GM23338 (cell line): ENCODE measurements around the gene GIPC1. TPM values are rescaled to one million over a fixed set of nuclear protein-coding genes. Genes with fewer than 3 reads are reported as not detected.

Source experiments
- ATAC-seq: fragments of 200-7000 bp; cut with Tn5 transposase; 3 replicates; pipeline ENCODE4 v1.9.1; 2020
- DNase-seq: peaks from one replicate; pipeline ENCODE4 v3.0.0-alpha.2; 2015; ENCODE audit warnings: low spot score
- H2AFZ ChIP-seq: fragments of 200-600 bp; sonication (generic); 2 replicates; pipeline ENCODE4 v1.8.0; 2016; ENCODE audit warnings: antibody characterized with exemption, mild to moderate bottlenecking, moderate library complexity
- H3F3A ChIP-seq: fragments of 200-600 bp; sonication (generic); replicated peaks from 2 replicates; pipeline ENCODE4 v1.8.0; 2017; ENCODE audit warnings: antibody characterized with exemption, mixed run types, low read depth
- H3K27ac ChIP-seq: fragments of 200-600 bp; sonication (generic); 2 replicates; pipeline ENCODE4 v1.6.1; 2016; ENCODE audit warnings: low read depth
- H3K27me3 ChIP-seq: fragments of 200-600 bp; sonication (generic); 2 replicates; pipeline ENCODE4 v1.8.0; 2016; ENCODE audit warnings: mild to moderate bottlenecking, mixed run types, moderate library complexity; ENCODE audit not compliant: insufficient read depth
- H3K36me3 ChIP-seq: fragments of 200-600 bp; sonication (generic); 2 replicates; pipeline ENCODE4 v1.8.0; 2016; ENCODE audit warnings: mild to moderate bottlenecking; ENCODE audit not compliant: insufficient read depth
- H3K4me1 ChIP-seq: fragments of 200-600 bp; sonication (generic); 2 replicates; pipeline ENCODE4 v1.8.0; 2016; ENCODE audit warnings: mild to moderate bottlenecking, moderate library complexity; ENCODE audit not compliant: insufficient read depth
- H3K4me2 ChIP-seq: fragments of 200-600 bp; sonication (generic); 2 replicates; pipeline ENCODE4 v1.7.1; 2017; ENCODE audit warnings: mixed run types
- H3K4me3 ChIP-seq: fragments of 200-600 bp; sonication (generic); 2 replicates; pipeline ENCODE4 v1.6.1; 2016; ENCODE audit warnings: mixed run types
- H3K79me2 ChIP-seq: fragments of 200-600 bp; sonication (generic); replicated peaks from 2 replicates; pipeline ENCODE4 v1.8.0; 2017; ENCODE audit warnings: mild to moderate bottlenecking; ENCODE audit not compliant: insufficient read depth
- H3K9me2 ChIP-seq: fragments of 200-600 bp; sonication (generic); 2 replicates; pipeline ENCODE4 v1.8.0; 2017; ENCODE audit not compliant: insufficient read depth
- H4K20me1 ChIP-seq: fragments of 200-600 bp; sonication (generic); replicated peaks from 2 replicates; pipeline ENCODE4 v1.8.0; 2017; ENCODE audit warnings: mild to moderate bottlenecking; ENCODE audit not compliant: insufficient read depth
- H3K27ac Mint-ChIP-seq: 2 replicates; pipeline ENCODE4 v1.8.0; 2020; ENCODE audit warnings: inconsistent platforms, mild to moderate bottlenecking, moderate library complexity, mixed read lengths
- H3K27me3 Mint-ChIP-seq: 3 replicates; pipeline ENCODE4 v1.8.0; 2022; ENCODE audit warnings: low read depth, mild to moderate bottlenecking, moderate library complexity, mixed read lengths, inconsistent platforms; ENCODE audit not compliant: insufficient read depth, poor library complexity
- H3K36me3 Mint-ChIP-seq: 3 replicates; pipeline ENCODE4 v1.8.0; 2021; ENCODE audit warnings: low read depth, mild to moderate bottlenecking, inconsistent platforms, moderate library complexity, mixed read lengths
- H3K4me1 Mint-ChIP-seq: 3 replicates; pipeline ENCODE4 v1.8.0; 2020; ENCODE audit warnings: mild to moderate bottlenecking, inconsistent platforms, mixed read lengths
- H3K4me3 Mint-ChIP-seq: 3 replicates; pipeline ENCODE4 v1.8.0; 2021; ENCODE audit warnings: moderate library complexity, mild to moderate bottlenecking, inconsistent platforms, mixed read lengths
- H3K9me3 Mint-ChIP-seq: 3 replicates; pipeline ENCODE4 v1.8.0; 2020; ENCODE audit warnings: moderate library complexity, mild to moderate bottlenecking, inconsistent platforms, mixed read lengths
- EZH2 ChIP-seq: fragments of 200-600 bp; sonication (generic); IDR thresholded peaks from one replicate; pipeline ENCODE4 v1.8.0; 2017; ENCODE audit warnings: antibody characterized with exemption, mild to moderate bottlenecking, low read depth; ENCODE audit not compliant: unreplicated experiment
- EZH2phosphoT487 ChIP-seq: fragments of 200-600 bp; sonication (generic); IDR thresholded peaks from one replicate; pipeline ENCODE4 v1.8.1; 2018; ENCODE audit warnings: antibody characterized with exemption; ENCODE audit not compliant: unreplicated experiment
- JUNB ChIP-seq: IDR thresholded peaks from one replicate; pipeline ENCODE4 v1.6.1; 2016; ENCODE audit warnings: antibody characterized with exemption; ENCODE audit not compliant: unreplicated experiment
- POLR2AphosphoS5 ChIP-seq: IDR thresholded peaks from 2 replicates; pipeline ENCODE4 v1.6.1; 2016; ENCODE audit warnings: antibody characterized with exemption, low read depth
- STAT1 ChIP-seq: IDR thresholded peaks from one replicate; pipeline ENCODE4 v1.6.1; 2016; ENCODE audit warnings: antibody characterized with exemption; ENCODE audit not compliant: unreplicated experiment
- ZNF331 ChIP-seq: fragments of 250-450 bp; sonication (Bioruptor Pico); IDR thresholded peaks from 2 replicates; pipeline ENCODE4 v1.5.0; 2020; ENCODE audit warnings: low read depth, mild to moderate bottlenecking, moderate library complexity
- polyA plus RNA-seq: library from polyadenylated mRNA; unstranded; fragments of >200 nt; fragmentation: Nextera tagmentation; extraction: Ambion mirVana; gene quantifications from 2 replicates; pipeline ENCODE4 v1.2.1, GENCODE V29; 2016
- total RNA-seq: library from RNA; depleted of rRNA; stranded (reverse); fragments of >200 nt; shearing (Covaris generic); gene quantifications from 2 replicates; pipeline ENCODE4 v1.2.3, GENCODE V29; 2014
- TF ChIP-seq, protein P1 (sequence below), 2 experiments: fragments of 200-600 bp in 1 of 2; sonication (generic) in 1 of 2; conservative IDR thresholded peaks; 2 replicates each; pipeline versions ENCODE4 v1.5.1 to v1.6.1; 2016 to 2017; ENCODE audit warnings: antibody characterized with exemption in 2 of 2, low read depth in 2 of 2, mild to moderate bottlenecking in 2 of 2, moderate library complexity in 1 of 2
- TF ChIP-seq, protein P2 (sequence below): IDR thresholded peaks from one replicate; pipeline ENCODE4 v1.6.1; 2018; ENCODE audit warnings: antibody characterized with exemption; ENCODE audit not compliant: unreplicated experiment
- TF ChIP-seq, protein P3 (sequence below): fragments of 250-450 bp; sonication (Bioruptor Pico); IDR thresholded peaks from 2 replicates; pipeline ENCODE4 v1.5.0; 2020; ENCODE audit warnings: mild to moderate bottlenecking, moderate library complexity

The GIPC1 gene
- total and polyA plus RNA-seq, 2 experiments from 2014 or later: 51.6 to 106 TPM

DNA sequence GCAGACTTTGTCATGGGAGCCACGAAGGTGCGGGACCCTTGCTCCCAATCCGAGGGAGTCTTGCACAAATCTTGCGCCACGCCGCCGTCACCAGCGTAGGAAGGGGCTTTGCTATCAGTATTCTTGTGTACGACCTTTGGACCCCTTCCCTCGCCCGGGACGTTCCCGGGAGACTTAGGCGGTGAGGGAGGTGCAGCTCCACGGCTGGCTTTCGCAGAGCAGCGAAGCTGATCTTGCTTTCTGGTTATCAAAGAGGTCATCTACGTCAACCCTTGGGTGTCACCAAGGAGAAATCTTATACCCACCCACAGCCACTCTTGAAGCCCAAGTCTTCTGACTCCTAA is 34.0 kb upstream of the GIPC1 start (continued):
- TF ChIP-seq, protein P1, sequence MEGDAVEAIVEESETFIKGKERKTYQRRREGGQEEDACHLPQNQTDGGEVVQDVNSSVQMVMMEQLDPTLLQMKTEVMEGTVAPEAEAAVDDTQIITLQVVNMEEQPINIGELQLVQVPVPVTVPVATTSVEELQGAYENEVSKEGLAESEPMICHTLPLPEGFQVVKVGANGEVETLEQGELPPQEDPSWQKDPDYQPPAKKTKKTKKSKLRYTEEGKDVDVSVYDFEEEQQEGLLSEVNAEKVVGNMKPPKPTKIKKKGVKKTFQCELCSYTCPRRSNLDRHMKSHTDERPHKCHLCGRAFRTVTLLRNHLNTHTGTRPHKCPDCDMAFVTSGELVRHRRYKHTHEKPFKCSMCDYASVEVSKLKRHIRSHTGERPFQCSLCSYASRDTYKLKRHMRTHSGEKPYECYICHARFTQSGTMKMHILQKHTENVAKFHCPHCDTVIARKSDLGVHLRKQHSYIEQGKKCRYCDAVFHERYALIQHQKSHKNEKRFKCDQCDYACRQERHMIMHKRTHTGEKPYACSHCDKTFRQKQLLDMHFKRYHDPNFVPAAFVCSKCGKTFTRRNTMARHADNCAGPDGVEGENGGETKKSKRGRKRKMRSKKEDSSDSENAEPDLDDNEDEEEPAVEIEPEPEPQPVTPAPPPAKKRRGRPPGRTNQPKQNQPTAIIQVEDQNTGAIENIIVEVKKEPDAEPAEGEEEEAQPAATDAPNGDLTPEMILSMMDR (conservative IDR thresholded peaks at IDR 0.05; ENCODE audit: low read depth in 2 of 2): no peak
- TF ChIP-seq STAT1: no peak
- no peak for TF ChIP-seq POLR2AphosphoS5

DNA sequence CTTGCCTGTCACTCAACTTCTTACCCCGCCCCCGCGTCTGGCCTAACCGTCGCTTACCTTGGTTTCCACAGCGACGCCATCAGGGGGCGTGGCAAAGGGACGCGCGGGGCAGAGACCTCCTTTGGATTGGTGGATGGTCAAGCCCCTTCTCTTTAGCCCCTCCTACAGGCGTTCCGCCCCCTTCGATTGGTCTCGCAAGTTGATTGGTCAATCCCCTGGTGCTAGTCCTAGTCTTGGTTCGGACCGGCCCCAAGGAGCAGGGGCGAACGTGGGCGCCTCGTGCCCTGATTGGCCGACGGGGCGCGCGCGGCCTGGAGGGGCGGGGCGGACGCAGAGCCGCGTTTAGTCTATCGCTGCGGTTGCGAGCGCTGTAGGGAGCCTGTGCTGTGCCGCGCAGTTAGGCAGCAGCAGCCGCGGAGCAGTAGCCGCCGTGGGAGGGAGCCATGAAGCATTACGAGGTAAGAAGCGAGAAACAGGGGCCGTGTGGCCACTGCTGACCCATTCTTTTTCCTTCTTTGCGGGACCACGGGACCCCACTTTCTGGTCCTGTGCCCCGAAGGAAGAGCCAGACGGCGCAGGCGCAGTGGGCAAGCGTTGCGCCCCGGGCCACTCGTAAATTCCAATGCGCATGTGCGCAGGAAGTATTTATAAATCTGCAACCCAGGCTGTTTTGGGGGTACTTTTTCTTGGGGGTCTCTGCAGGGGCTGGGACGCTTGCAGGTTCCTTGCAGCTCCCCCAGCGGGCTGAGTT is 33.5 kb upstream of the GIPC1 start, which contains the start of gene TECR:
TSS of gene TECR (plus strand) at position 341 of the 751 bp plus-strand sequence. CDS start at position 444, 103 bp downstream.
- Mint-ChIP-seq H3K36me3 (peaks cover 4% of the 10 kb centered on the region; the same call in 1 of the 3 replicates), H3K4me3 (peak within 1 kb of the TSS; percentile 92)
- peak within 1 kb of the TSS; percentile 88 for H3K4me2 ChIP-seq

More for the DNA sequence above, 33.5 kb upstream of the GIPC1 start, which contains the start of gene TECR:
- H3K79me2 ChIP-seq: peaks cover 47% of the 10 kb centered on the region
- ATAC-seq: peak; percentile 97
- H2AFZ ChIP-seq: peak within 1 kb of the TSS; percentile 82; the same call in 1 of the 2 replicates
- peaks cover 21% of the 10 kb centered on the region for H3K27me3 Mint-ChIP-seq
- no peaks in the 10 kb centered on the region for H3K27me3 ChIP-seq
- peak within 1 kb of the TSS; percentile 96 for H3K27ac Mint-ChIP-seq
- TF ChIP-seq, protein P2, sequence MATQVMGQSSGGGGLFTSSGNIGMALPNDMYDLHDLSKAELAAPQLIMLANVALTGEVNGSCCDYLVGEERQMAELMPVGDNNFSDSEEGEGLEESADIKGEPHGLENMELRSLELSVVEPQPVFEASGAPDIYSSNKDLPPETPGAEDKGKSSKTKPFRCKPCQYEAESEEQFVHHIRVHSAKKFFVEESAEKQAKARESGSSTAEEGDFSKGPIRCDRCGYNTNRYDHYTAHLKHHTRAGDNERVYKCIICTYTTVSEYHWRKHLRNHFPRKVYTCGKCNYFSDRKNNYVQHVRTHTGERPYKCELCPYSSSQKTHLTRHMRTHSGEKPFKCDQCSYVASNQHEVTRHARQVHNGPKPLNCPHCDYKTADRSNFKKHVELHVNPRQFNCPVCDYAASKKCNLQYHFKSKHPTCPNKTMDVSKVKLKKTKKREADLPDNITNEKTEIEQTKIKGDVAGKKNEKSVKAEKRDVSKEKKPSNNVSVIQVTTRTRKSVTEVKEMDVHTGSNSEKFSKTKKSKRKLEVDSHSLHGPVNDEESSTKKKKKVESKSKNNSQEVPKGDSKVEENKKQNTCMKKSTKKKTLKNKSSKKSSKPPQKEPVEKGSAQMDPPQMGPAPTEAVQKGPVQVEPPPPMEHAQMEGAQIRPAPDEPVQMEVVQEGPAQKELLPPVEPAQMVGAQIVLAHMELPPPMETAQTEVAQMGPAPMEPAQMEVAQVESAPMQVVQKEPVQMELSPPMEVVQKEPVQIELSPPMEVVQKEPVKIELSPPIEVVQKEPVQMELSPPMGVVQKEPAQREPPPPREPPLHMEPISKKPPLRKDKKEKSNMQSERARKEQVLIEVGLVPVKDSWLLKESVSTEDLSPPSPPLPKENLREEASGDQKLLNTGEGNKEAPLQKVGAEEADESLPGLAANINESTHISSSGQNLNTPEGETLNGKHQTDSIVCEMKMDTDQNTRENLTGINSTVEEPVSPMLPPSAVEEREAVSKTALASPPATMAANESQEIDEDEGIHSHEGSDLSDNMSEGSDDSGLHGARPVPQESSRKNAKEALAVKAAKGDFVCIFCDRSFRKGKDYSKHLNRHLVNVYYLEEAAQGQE: no peak
- TF ChIP-seq ZNF331: no peak
- TF ChIP-seq, protein P3, sequence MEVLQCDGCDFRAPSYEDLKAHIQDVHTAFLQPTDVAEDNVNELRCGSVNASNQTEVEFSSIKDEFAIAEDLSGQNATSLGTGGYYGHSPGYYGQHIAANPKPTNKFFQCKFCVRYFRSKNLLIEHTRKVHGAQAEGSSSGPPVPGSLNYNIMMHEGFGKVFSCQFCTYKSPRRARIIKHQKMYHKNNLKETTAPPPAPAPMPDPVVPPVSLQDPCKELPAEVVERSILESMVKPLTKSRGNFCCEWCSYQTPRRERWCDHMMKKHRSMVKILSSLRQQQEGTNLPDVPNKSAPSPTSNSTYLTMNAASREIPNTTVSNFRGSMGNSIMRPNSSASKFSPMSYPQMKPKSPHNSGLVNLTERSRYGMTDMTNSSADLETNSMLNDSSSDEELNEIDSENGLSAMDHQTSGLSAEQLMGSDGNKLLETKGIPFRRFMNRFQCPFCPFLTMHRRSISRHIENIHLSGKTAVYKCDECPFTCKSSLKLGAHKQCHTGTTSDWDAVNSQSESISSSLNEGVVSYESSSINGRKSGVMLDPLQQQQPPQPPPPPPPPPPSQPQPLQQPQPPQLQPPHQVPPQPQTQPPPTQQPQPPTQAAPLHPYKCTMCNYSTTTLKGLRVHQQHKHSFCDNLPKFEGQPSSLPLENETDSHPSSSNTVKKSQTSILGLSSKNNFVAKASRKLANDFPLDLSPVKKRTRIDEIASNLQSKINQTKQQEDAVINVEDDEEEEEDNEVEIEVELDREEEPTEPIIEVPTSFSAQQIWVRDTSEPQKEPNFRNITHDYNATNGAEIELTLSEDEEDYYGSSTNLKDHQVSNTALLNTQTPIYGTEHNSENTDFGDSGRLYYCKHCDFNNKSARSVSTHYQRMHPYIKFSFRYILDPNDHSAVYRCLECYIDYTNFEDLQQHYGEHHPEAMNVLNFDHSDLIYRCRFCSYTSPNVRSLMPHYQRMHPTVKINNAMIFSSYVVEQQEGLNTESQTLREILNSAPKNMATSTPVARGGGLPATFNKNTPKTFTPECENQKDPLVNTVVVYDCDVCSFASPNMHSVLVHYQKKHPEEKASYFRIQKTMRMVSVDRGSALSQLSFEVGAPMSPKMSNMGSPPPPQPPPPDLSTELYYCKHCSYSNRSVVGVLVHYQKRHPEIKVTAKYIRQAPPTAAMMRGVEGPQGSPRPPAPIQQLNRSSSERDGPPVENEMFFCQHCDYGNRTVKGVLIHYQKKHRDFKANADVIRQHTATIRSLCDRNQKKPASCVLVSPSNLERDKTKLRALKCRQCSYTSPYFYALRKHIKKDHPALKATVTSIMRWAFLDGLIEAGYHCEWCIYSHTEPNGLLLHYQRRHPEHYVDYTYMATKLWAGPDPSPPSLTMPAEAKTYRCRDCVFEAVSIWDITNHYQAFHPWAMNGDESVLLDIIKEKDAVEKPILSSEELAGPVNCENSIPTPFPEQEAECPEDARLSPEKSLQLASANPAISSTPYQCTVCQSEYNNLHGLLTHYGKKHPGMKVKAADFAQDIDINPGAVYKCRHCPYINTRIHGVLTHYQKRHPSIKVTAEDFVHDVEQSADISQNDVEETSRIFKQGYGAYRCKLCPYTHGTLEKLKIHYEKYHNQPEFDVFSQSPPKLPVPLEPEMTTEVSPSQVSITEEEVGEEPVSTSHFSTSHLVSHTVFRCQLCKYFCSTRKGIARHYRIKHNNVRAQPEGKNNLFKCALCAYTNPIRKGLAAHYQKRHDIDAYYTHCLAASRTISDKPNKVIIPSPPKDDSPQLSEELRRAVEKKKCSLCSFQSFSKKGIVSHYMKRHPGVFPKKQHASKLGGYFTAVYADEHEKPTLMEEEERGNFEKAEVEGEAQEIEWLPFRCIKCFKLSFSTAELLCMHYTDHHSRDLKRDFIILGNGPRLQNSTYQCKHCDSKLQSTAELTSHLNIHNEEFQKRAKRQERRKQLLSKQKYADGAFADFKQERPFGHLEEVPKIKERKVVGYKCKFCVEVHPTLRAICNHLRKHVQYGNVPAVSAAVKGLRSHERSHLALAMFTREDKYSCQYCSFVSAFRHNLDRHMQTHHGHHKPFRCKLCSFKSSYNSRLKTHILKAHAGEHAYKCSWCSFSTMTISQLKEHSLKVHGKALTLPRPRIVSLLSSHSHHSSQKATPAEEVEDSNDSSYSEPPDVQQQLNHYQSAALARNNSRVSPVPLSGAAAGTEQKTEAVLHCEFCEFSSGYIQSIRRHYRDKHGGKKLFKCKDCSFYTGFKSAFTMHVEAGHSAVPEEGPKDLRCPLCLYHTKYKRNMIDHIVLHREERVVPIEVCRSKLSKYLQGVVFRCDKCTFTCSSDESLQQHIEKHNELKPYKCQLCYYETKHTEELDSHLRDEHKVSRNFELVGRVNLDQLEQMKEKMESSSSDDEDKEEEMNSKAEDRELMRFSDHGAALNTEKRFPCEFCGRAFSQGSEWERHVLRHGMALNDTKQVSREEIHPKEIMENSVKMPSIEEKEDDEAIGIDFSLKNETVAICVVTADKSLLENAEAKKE (CRISPR knock-in tag): no peak
- no peak for TF ChIP-seq JUNB
- no peak for TF ChIP-seq EZH2phosphoT487
- TF ChIP-seq POLR2AphosphoS5: peak; percentile 99
- TF ChIP-seq EZH2: no peak
- H3K4me1 Mint-ChIP-seq: peaks cover 12% of the 10 kb centered on the region
- H3F3A ChIP-seq: no peaks in the 10 kb centered on the region
- H3K9me3 Mint-ChIP-seq: no peaks in the 10 kb centered on the region; the same call in 2 of the 3 replicates
- H4K20me1 ChIP-seq: peaks cover 15% of the 10 kb centered on the region
- H3K4me1 ChIP-seq: peaks cover 8% of the 10 kb centered on the region
- H3K4me3 ChIP-seq: peak within 1 kb of the TSS; percentile 88
- peak; percentile 100 for DNase-seq
- H3K27ac ChIP-seq: peak within 1 kb of the TSS; percentile 60; the same call in 1 of the 2 replicates
- no peaks in the 10 kb centered on the region for H3K9me2 ChIP-seq
- H3K36me3 ChIP-seq: no peaks in the 10 kb centered on the region; the same call in 1 of the 2 replicates
